SK-N-SH (cell line): ENCODE measurements around the gene GFY. TPM values are rescaled to one million over a fixed set of nuclear protein-coding genes. Genes with fewer than 3 reads are reported as not detected.

ENCODE experiments used
- CTCF ChIA-PET: fragments of 300-600, 350-600 bp; formaldehyde crosslinking; extraction: SDS; loops from one replicate; lab custom pipeline; 2021; lab: Yijun Ruan, JAX
- POLR2A ChIA-PET: fragments of 350-600 bp; sonication (Branson Sonifier 250); formaldehyde crosslinking; extraction: SDS; loops from one replicate; lab custom pipeline; 2020; ENCODE audit warnings: antibody characterized with exemption, inconsistent platforms; lab: Yijun Ruan, JAX
- DNase-seq: peaks from one replicate; pipeline ENCODE4 v3.0.0; 2012
- H2AFZ ChIP-seq: fragments of 200-600 bp; sonication (generic); 2 replicates; pipeline ENCODE4 v1.8.1; 2016; ENCODE audit warnings: antibody characterized with exemption, mild to moderate bottlenecking, low read depth
- H3F3A ChIP-seq: fragments of 200-600 bp; sonication (generic); replicated peaks from 2 replicates; pipeline ENCODE3; 2016; ENCODE audit warnings: antibody characterized with exemption, mild to moderate bottlenecking; ENCODE audit not compliant: insufficient read depth
- H3K27ac ChIP-seq, 2 experiments: fragments of 200-500 bp in 1 of 2; fragments of 200-600 bp in 1 of 2; sonication (Bioruptor generic) in 1 of 2; sonication (generic), shearing (Covaris generic) in 1 of 2; 2 replicates each; pipeline versions ENCODE4 v1.5.1 to v1.6.1; 2014 to 2016; ENCODE audit warnings: low read depth in 2 of 2, inconsistent platforms in 1 of 2, low read length in 1 of 2, mild to moderate bottlenecking in 1 of 2, mixed read lengths in 1 of 2
- H3K27me3 ChIP-seq: fragments of 200-600 bp; sonication (generic), shearing (Covaris generic); 2 replicates; pipeline ENCODE4 v1.6.1; 2016; ENCODE audit warnings: mixed run types; ENCODE audit not compliant: insufficient read depth
- H3K36me3 ChIP-seq, 2 experiments: fragments of 200-500 bp in 1 of 2; fragments of 200-600 bp in 1 of 2; sonication (Bioruptor generic) in 1 of 2; sonication (generic) in 1 of 2; replicated peaks in 1 of 2; 2 replicates each; pipeline versions ENCODE3 to v1.5.1; 2014 to 2016; ENCODE audit warnings: low read length in 1 of 2, mild to moderate bottlenecking in 1 of 2; ENCODE audit not compliant: insufficient read depth in 2 of 2, control insufficient read depth in 1 of 2
- H3K4me1 ChIP-seq, 2 experiments: fragments of 200-500 bp in 1 of 2; fragments of 200-600 bp in 1 of 2; sonication (Bioruptor generic) in 1 of 2; sonication (generic), shearing (Covaris generic) in 1 of 2; 2 replicates each; pipeline versions ENCODE4 v1.5.1 to v1.6.1; 2014 to 2016; ENCODE audit warnings: low read depth in 1 of 2, low read length in 1 of 2, mixed run types in 1 of 2; ENCODE audit not compliant: insufficient read depth in 2 of 2, control insufficient read depth in 1 of 2
- H3K4me2 ChIP-seq: fragments of 200-600 bp; sonication (generic), shearing (Covaris generic); 2 replicates; pipeline ENCODE4 v1.6.1; 2017; ENCODE audit warnings: mixed run types
- H3K4me3 ChIP-seq, 2 experiments: fragments of 200-500 bp in 1 of 2; fragments of 200-600 bp in 1 of 2; sonication (Bioruptor generic) in 1 of 2; sonication (generic), shearing (Covaris generic) in 1 of 2; 2 replicates each; pipeline versions ENCODE4 v1.5.1 to v1.8.1; 2014 to 2016; ENCODE audit warnings: low read depth in 2 of 2, inconsistent platforms in 1 of 2, low read length in 1 of 2, mild to moderate bottlenecking in 1 of 2, mixed read lengths in 1 of 2, moderate library complexity in 1 of 2
- H3K79me2 ChIP-seq: fragments of 200-600 bp; sonication (generic); 2 replicates; pipeline ENCODE4 v1.8.1; 2017; ENCODE audit warnings: mild to moderate bottlenecking; ENCODE audit not compliant: insufficient read depth
- H3K9ac ChIP-seq: fragments of 200-600 bp; sonication (generic); 2 replicates; pipeline ENCODE4 v1.6.1; 2017; ENCODE audit warnings: mixed run types
- H3K9me2 ChIP-seq: fragments of 200-600 bp; sonication (generic); 2 replicates; pipeline ENCODE4 v1.6.1; 2017; ENCODE audit warnings: mixed run types
- H3K9me3 ChIP-seq: fragments of 200-600 bp; sonication (generic); 2 replicates; pipeline ENCODE4 v1.6.1; 2017; ENCODE audit warnings: mixed run types, mild to moderate bottlenecking, moderate library complexity
- H4K20me1 ChIP-seq: fragments of 200-600 bp; sonication (generic); 2 replicates; pipeline ENCODE4 v1.6.1; 2017; ENCODE audit warnings: mild to moderate bottlenecking, mixed run types; ENCODE audit not compliant: insufficient read depth
- CHD2 ChIP-seq: fragments of 150-350 bp; IDR thresholded peaks from 2 replicates; pipeline ENCODE4 v1.6.1; 2018; ENCODE audit warnings: low read length; ENCODE audit not compliant: partially characterized antibody
- EZH2phosphoT487 ChIP-seq: fragments of 200-600 bp; sonication (generic); IDR thresholded peaks from 2 replicates; pipeline ENCODE4 v1.6.1; 2017; ENCODE audit warnings: low read depth, mixed run types, mild to moderate bottlenecking, antibody characterized with exemption, moderate library complexity, borderline replicate concordance
- FOSL2 ChIP-seq: IDR thresholded peaks from 2 replicates; pipeline ENCODE4 v1.4.0; 2012; ENCODE audit warnings: low read depth, mild to moderate bottlenecking, moderate library complexity, borderline replicate concordance
- FOXJ3 ChIP-seq: sonication (generic); formaldehyde crosslinking; IDR thresholded peaks from 2 replicates; pipeline ENCODE4 v1.5.1; 2020; ENCODE audit warnings: mild to moderate bottlenecking, missing genetic modification reagents
- FOXM1 ChIP-seq: IDR thresholded peaks from 2 replicates; pipeline ENCODE4 v1.4.0; 2012; ENCODE audit warnings: low read depth, mild to moderate bottlenecking
- JUND ChIP-seq: IDR thresholded peaks from 2 replicates; pipeline ENCODE4 v1.4.0; 2012
- MXI1 ChIP-seq: IDR thresholded peaks from 2 replicates; pipeline ENCODE4 v1.6.1; 2012; ENCODE audit warnings: mild to moderate bottlenecking, low read depth, low read length, improper control_type of control experiment
- NFIC ChIP-seq: IDR thresholded peaks from 2 replicates; pipeline ENCODE4 v1.4.0; 2012; ENCODE audit warnings: borderline replicate concordance
- RCOR1 ChIP-seq: fragments of 150-350 bp; IDR thresholded peaks from 2 replicates; pipeline ENCODE4 v1.6.1; 2017; ENCODE audit warnings: antibody characterized with exemption, low read length
- REST ChIP-seq: IDR thresholded peaks from 2 replicates; pipeline ENCODE4 v1.6.1; 2012; ENCODE audit warnings: mild to moderate bottlenecking, low read depth, low read length, moderate library complexity
- RFX5 ChIP-seq: IDR thresholded peaks from 2 replicates; pipeline ENCODE4 v1.6.1; 2012; ENCODE audit warnings: mild to moderate bottlenecking, improper control_type of control experiment, low read length
- TEAD4 ChIP-seq: IDR thresholded peaks from 2 replicates; pipeline ENCODE4 v1.4.0; 2012; ENCODE audit warnings: mild to moderate bottlenecking, borderline replicate concordance; ENCODE audit not compliant: insufficient read depth
- USF2 ChIP-seq: fragments of 150-350 bp; IDR thresholded peaks from 2 replicates; pipeline ENCODE4 v1.6.1; 2017; ENCODE audit warnings: antibody characterized with exemption, low read length, low read depth, borderline replicate concordance
- WGBS: methylation state at CpG from one replicate; pipeline ENCODE4 v1.1.6; 2017; ENCODE audit warnings: low lambda C conversion rate; 5-methylcytosine and 5-hydroxymethylcytosine counted together
- polyA plus RNA-seq, 3 experiments: library from polyadenylated mRNA; depleted of rRNA; stranded (reverse); fragments of >200 nt; gene quantifications; 2 replicates each; pipeline ENCODE4 v1.2.3, GENCODE V29; 2012

Gene GFY
- polyA plus RNA-seq, 1 of the 3 experiments (the other 2 are of a cell fraction), result not detected

- DNase-seq, result no peak
- H3K4me3 ChIP-seq, result no peak overlapping the region
- ChIA-PET POLR2A (no interaction called here), CTCF (interaction anchor here (0.7 kb wide), 1 partner anchor 415 kb away, joined by 5 read pairs; the partner anchor contains the start of gene AKT1S1)
- no peak overlapping the region for H3K4me2 ChIP-seq
- no peaks in the 10 kb centered on the region for H3K27me3 ChIP-seq
- H3F3A ChIP-seq, result no peaks in the 10 kb centered on the region
- no peaks in the 10 kb centered on the region for H3K9me2 ChIP-seq
- H2AFZ ChIP-seq, result no peak overlapping the region
- TF ChIP-seq JUND (no peak), RFX5 (no peak), FOXJ3 (CRISPR knock-in tag) (no peak), FOSL2 (no peak), REST (no peak), TEAD4 (no peak), CHD2 (no peak), RCOR1 (no peak), EZH2phosphoT487 (no peak), USF2 (no peak), NFIC (no peak), FOXM1 (no peak), MXI1 (no peak)
- no peak overlapping the region for H3K27ac ChIP-seq
- H3K79me2 ChIP-seq, result no peaks in the 10 kb centered on the region
- no peaks in the 10 kb centered on the region for H4K20me1 ChIP-seq
- peaks cover 0 to 2% of the 10 kb centered on the region in 2 experiments; a peak in 1 of 4 replicates for H3K4me1 ChIP-seq
- H3K36me3 ChIP-seq, result no peaks in the 10 kb centered on the region
- H3K9me3 ChIP-seq, result no peaks in the 10 kb centered on the region
- 94% methylated on average over 12 of the region's 12 CpGs for WGBS
- H3K9ac ChIP-seq, result no peak overlapping the region
These were observed 37.3 kb downstream of the GFY start for GRCh38 chr19:49462492-49462891.
